DOHH2 (cell line): ENCODE data around the gene KMT2B.

ENCODE experiments used
- H3F3A ChIP-seq: fragments of 200-600 bp; sonication (generic), shearing (Covaris generic); 2 replicates; pipeline ENCODE4 v1.6.0; 2016; ENCODE audit warnings: antibody characterized with exemption, mild to moderate bottlenecking; ENCODE audit not compliant: control insufficient read depth, insufficient read depth
- H3K27ac ChIP-seq: fragments of 200-600 bp; sonication (generic); 2 replicates; pipeline ENCODE4 v1.5.1; 2014; ENCODE audit warnings: low read depth, mild to moderate bottlenecking, low read length, moderate library complexity
- H3K27me3 ChIP-seq: fragments of 200-600 bp; sonication (generic); 2 replicates; pipeline ENCODE4 v1.6.1; 2014; ENCODE audit warnings: mild to moderate bottlenecking, low read length, mixed read lengths; ENCODE audit not compliant: control insufficient read depth
- H3K36me3 ChIP-seq: fragments of 200-600 bp; sonication (generic); 2 replicates; pipeline ENCODE4 v1.6.1; 2014; ENCODE audit warnings: mild to moderate bottlenecking, low read length, moderate library complexity, mixed read lengths; ENCODE audit not compliant: control insufficient read depth
- H3K4me1 ChIP-seq: fragments of 200-600 bp; sonication (generic); 2 replicates; pipeline ENCODE4 v1.6.1; 2014; ENCODE audit warnings: mild to moderate bottlenecking, low read length, mixed read lengths; ENCODE audit not compliant: control insufficient read depth
- H3K4me2 ChIP-seq: fragments of 200-600 bp; sonication (generic); 2 replicates; pipeline ENCODE4 v1.6.0; 2014; ENCODE audit warnings: mild to moderate bottlenecking, low read length, moderate library complexity
- H3K4me3 ChIP-seq: fragments of 200-600 bp; sonication (generic); 2 replicates; pipeline ENCODE4 v1.5.1; 2014; ENCODE audit warnings: mild to moderate bottlenecking, low read length, mixed read lengths
- H3K79me2 ChIP-seq: fragments of 200-600 bp; sonication (generic); 2 replicates; pipeline ENCODE4 v1.6.1; 2014; ENCODE audit warnings: mild to moderate bottlenecking, low read length, mixed read lengths; ENCODE audit not compliant: control insufficient read depth
- H3K9me2 ChIP-seq: fragments of 200-600 bp; sonication (generic); replicated peaks from 2 replicates; pipeline ENCODE4 v1.6.1; 2014; ENCODE audit warnings: mild to moderate bottlenecking, low read length, mixed read lengths; ENCODE audit not compliant: control insufficient read depth
- H3K9me3 ChIP-seq: fragments of 200-600 bp; sonication (generic); 2 replicates; pipeline ENCODE4 v1.6.1; 2014; ENCODE audit warnings: antibody characterized with exemption, low read length, mixed read lengths; ENCODE audit not compliant: control insufficient read depth, insufficient read depth
- H4K20me1 ChIP-seq: fragments of 200-600 bp; sonication (generic); 2 replicates; pipeline ENCODE4 v1.6.0; 2014; ENCODE audit warnings: low read depth, mild to moderate bottlenecking, antibody characterized with exemption, low read length, moderate library complexity; ENCODE audit not compliant: control insufficient read depth, insufficient read depth
- CTCF ChIP-seq: fragments of 200-600 bp; sonication (generic); IDR thresholded peaks from one replicate; pipeline ENCODE4 v1.5.1; 2014; ENCODE audit warnings: antibody characterized with exemption, mild to moderate bottlenecking, low read depth, low read length; ENCODE audit not compliant: poor library complexity, severe bottlenecking
- EZH2phosphoT487 ChIP-seq: fragments of 200-600 bp; sonication (generic); IDR thresholded peaks from 2 replicates; pipeline ENCODE4 v1.6.1; 2017; ENCODE audit warnings: borderline replicate concordance, mild to moderate bottlenecking, antibody characterized with exemption, low read length, moderate library complexity, mixed read lengths

The KMT2B gene

DNA sequence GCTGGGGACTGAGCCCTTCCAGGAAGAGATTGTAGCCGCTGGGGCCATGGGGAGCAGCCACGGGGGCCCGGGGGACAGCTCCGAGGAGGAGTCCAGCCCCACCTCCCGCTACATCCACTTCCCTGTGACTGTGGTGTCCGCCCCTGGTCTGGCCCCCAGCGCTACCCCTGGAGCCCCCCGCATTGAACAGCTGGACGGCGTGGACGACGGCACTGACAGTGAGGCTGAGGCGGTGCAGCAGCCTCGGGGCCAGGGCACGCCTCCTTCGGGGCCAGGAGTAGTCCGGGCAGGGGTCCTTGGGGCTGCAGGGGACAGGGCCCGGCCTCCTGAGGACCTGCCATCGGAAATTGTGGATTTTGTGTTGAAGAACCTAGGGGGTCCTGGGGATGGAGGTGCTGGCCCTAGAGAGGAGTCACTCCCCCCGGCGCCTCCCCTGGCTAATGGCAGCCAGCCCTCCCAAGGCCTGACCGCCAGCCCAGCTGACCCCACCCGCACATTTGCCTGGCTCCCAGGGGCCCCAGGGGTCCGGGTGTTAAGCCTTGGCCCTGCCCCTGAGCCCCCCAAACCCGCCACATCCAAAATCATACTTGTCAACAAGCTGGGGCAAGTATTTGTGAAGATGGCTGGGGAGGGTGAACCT lies 14.9 kb downstream of the KMT2B start:
- H3K27ac ChIP-seq, result no peak overlapping the region
- H3F3A ChIP-seq, result peaks cover 10% of the 10 kb centered on the region
- H3K4me3 ChIP-seq, result no peak overlapping the region
- H3K27me3 ChIP-seq, result no peaks in the 10 kb centered on the region
- no peak overlapping the region for H3K4me2 ChIP-seq
- no peaks in the 10 kb centered on the region for H3K79me2 ChIP-seq
- no peaks in the 10 kb centered on the region for H3K9me3 ChIP-seq
- H3K9me2 ChIP-seq, result no peaks in the 10 kb centered on the region
- peaks cover 91% of the 10 kb centered on the region for H3K36me3 ChIP-seq
- no peak for TF ChIP-seq EZH2phosphoT487
- TF ChIP-seq CTCF, result no peak
- no peaks in the 10 kb centered on the region for H4K20me1 ChIP-seq
- H3K4me1 ChIP-seq, result peaks cover 14% of the 10 kb centered on the region

DNA sequence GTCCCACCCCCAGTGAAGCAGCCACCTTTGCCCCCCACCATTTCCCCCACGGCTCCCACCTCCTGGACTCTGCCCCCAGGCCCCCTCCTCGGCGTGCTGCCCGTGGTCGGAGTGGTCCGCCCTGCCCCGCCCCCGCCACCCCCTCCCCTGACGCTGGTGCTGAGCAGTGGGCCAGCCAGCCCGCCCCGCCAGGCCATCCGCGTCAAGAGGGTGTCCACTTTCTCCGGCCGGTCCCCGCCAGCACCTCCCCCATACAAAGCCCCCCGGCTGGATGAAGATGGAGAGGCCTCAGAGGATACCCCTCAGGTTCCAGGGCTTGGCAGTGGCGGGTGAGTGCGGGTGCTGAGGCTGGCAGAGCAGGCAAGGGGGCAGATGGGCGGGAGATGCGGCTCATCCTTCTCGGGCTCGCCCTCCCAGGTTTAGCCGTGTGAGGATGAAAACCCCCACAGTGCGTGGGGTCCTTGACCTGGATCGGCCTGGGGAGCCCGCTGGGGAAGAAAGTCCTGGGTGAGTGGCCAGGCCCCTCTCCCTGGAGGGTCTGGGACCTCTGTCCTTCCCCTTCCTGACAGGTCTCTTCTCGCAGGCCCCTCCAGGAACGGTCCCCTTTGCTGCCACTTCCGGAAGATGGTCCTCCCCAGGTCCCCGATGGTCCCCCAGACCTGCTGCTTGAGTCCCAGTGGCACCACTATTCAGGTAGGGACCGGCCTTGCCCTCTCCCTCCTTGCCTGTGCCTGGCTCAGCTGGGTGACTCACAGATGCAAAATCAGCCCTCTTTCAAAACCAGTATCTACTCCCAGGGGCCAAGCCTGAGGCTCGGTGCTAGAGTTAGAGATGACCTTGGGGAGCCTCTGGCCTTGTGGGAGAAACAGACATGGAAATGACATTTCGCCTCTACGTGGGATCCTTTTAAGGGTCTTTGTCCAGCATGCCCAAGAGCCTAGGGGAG lies 15.7 kb downstream of the KMT2B start:
- TF ChIP-seq CTCF (no peak), EZH2phosphoT487 (no peak)
- Histone ChIP-seq H3K9me2 (no peaks in the 10 kb centered on the region), H3K4me2 (no peak overlapping the region), H3K27me3 (no peaks in the 10 kb centered on the region), H3K4me1 (peaks cover 15% of the 10 kb centered on the region), H3K27ac (no peak overlapping the region), H3K79me2 (no peaks in the 10 kb centered on the region), H3F3A (peaks cover 10% of the 10 kb centered on the region), H3K36me3 (peaks cover 91% of the 10 kb centered on the region), H3K4me3 (no peak overlapping the region), H3K9me3 (no peaks in the 10 kb centered on the region), H4K20me1 (no peaks in the 10 kb centered on the region)

GRCh38 chr19:35734273-35734672 lies 16.5 kb downstream of the KMT2B start:
- H3K27ac ChIP-seq, result no peak overlapping the region
- H3K9me2 ChIP-seq, result no peaks in the 10 kb centered on the region
- no peaks in the 10 kb centered on the region for H3K9me3 ChIP-seq
- peaks cover 91% of the 10 kb centered on the region for H3K36me3 ChIP-seq
- no peaks in the 10 kb centered on the region for H4K20me1 ChIP-seq
- H3K79me2 ChIP-seq, result no peaks in the 10 kb centered on the region
- no peak for TF ChIP-seq EZH2phosphoT487
- TF ChIP-seq CTCF, result no peak
- H3F3A ChIP-seq, result peaks cover 16% of the 10 kb centered on the region
- H3K4me3 ChIP-seq, result no peak overlapping the region
- no peaks in the 10 kb centered on the region for H3K27me3 ChIP-seq
- H3K4me1 ChIP-seq, result peaks cover 15% of the 10 kb centered on the region
- H3K4me2 ChIP-seq, result no peak overlapping the region
